Brain microvascular endothelial cell (primary cell): Measurements from ENCODE around the gene MAD1L1.

Experiments
- DNase-seq: peaks from one replicate; pipeline ENCODE4 v3.0.0-alpha.2; 2020
- H3K27ac ChIP-seq: fragments of 250-450 bp; sonication (Bioruptor Pico); 2 replicates; pipeline ENCODE4 v1.5.1; 2020; ENCODE audit warnings: mild to moderate bottlenecking, moderate library complexity
- H3K27me3 ChIP-seq: fragments of 250-450 bp; sonication (Bioruptor Pico); replicated peaks from 2 replicates; pipeline ENCODE4 v1.5.1; 2020; ENCODE audit warnings: mild to moderate bottlenecking
- H3K36me3 ChIP-seq: fragments of 250-450 bp; sonication (Bioruptor Pico); replicated peaks from 2 replicates; pipeline ENCODE4 v1.5.1; 2020; ENCODE audit warnings: mild to moderate bottlenecking
- H3K4me3 ChIP-seq: 2 replicates; pipeline ENCODE4 v1.5.1; 2011; ENCODE audit warnings: low read depth, mild to moderate bottlenecking, control low read depth, low read length, moderate library complexity
- CTCF ChIP-seq: IDR thresholded peaks from 2 replicates; pipeline ENCODE4 v1.5.1; 2011; ENCODE audit warnings: low read depth, mild to moderate bottlenecking, moderate library complexity, low read length, control low read depth, inconsistent platforms; ENCODE audit errors: missing control alignments
- in situ Hi-C: cut with HindIII; loops from 2 replicates; pipeline ENCODE4 v1.10.0; 2017; ENCODE audit warnings: low sequenced_read_pairs, low pct_ligation_motif_present

Gene MAD1L1

GRCh38 chr7:2257046-2257551 lies 24.4 kb upstream of the MAD1L1 start:
- Histone ChIP-seq H3K27me3 (no peaks in the 10 kb centered on the region), H3K27ac (no peak overlapping the region), H3K4me3 (no peak overlapping the region), H3K36me3 (peaks cover 44% of the 10 kb centered on the region)
- DNase-seq, result no peak
- in situ Hi-C loops, result no loop called here
- TF ChIP-seq CTCF, result no peak

- H3K36me3 ChIP-seq, result peaks cover 44% of the 10 kb centered on the region
- no peak overlapping the region for H3K27ac ChIP-seq
- H3K4me3 ChIP-seq, result no peak overlapping the region
- H3K27me3 ChIP-seq, result no peaks in the 10 kb centered on the region
- no peak for DNase-seq
- in situ Hi-C loops, result no loop called here
- no peak for TF ChIP-seq CTCF
Measured at GRCh38 chr7:2256306-2257045, 23.7 kb upstream of the MAD1L1 start.

GRCh38 chr7:2255145-2256139 lies 22.7 kb upstream of the MAD1L1 start:
- no peak for DNase-seq
- H3K27me3 ChIP-seq, result no peaks in the 10 kb centered on the region
- no peak for TF ChIP-seq CTCF
- in situ Hi-C loops, result no loop called here
- no peak overlapping the region for H3K27ac ChIP-seq
- peaks cover 43% of the 10 kb centered on the region for H3K36me3 ChIP-seq
- no peak overlapping the region for H3K4me3 ChIP-seq

- no peak overlapping the region for H3K27ac ChIP-seq
- H3K36me3 ChIP-seq, result peaks cover 41% of the 10 kb centered on the region
- in situ Hi-C loops, result no loop called here
- DNase-seq, result no peak
- H3K4me3 ChIP-seq, result no peak overlapping the region
- no peak for TF ChIP-seq CTCF
- H3K27me3 ChIP-seq, result no peaks in the 10 kb centered on the region
Measured at GRCh38 chr7:2254429-2255144, 21.8 kb upstream of the MAD1L1 start.

GRCh38 chr7:2253525-2254244 lies 20.9 kb upstream of the MAD1L1 start:
- Histone ChIP-seq H3K27me3 (no peaks in the 10 kb centered on the region), H3K36me3 (peaks cover 41% of the 10 kb centered on the region), H3K27ac (no peak overlapping the region), H3K4me3 (no peak overlapping the region)
- no peak for DNase-seq
- in situ Hi-C loops, result no loop called here
- TF ChIP-seq CTCF, result no peak
